SIG-M5 treated with dmso at 0.1 percent for 504 hours (cell line): ENCODE measurements around the gene SPDYE16.
"Not testable (repeated sequence)": the region's sequence is repeated elsewhere in the genome, so short reads cannot be mapped to it uniquely, and the experiment has no call there.

Experiments
- DNase-seq: peaks from one replicate; lab custom pipeline; 2025; ENCODE audit not compliant: unreplicated experiment; lab: John Stamatoyannopoulos, UW

SPDYE16 gene

DNA sequence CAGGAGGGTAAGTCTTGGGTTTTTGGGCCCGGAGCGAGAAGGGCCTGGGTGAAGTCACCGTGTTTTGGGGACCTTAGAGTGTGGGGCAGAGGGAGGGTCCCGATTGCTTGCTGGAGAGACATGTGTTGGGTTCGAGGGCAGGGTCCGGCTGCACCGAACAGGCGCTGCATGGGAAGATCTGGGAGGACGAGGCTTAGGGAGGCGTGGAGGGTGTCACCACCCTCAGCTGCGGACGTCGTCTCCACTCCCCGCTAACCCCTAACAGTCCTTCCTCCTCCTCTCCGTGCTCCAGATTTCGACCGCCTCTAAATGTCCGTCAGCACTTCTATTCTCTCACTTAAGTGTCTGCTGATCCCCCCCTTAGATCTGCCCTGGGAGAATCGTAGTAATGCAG is 6.8 kb upstream of the SPDYE16 start:
- DNase-seq = not testable (repeated sequence)

DNA sequence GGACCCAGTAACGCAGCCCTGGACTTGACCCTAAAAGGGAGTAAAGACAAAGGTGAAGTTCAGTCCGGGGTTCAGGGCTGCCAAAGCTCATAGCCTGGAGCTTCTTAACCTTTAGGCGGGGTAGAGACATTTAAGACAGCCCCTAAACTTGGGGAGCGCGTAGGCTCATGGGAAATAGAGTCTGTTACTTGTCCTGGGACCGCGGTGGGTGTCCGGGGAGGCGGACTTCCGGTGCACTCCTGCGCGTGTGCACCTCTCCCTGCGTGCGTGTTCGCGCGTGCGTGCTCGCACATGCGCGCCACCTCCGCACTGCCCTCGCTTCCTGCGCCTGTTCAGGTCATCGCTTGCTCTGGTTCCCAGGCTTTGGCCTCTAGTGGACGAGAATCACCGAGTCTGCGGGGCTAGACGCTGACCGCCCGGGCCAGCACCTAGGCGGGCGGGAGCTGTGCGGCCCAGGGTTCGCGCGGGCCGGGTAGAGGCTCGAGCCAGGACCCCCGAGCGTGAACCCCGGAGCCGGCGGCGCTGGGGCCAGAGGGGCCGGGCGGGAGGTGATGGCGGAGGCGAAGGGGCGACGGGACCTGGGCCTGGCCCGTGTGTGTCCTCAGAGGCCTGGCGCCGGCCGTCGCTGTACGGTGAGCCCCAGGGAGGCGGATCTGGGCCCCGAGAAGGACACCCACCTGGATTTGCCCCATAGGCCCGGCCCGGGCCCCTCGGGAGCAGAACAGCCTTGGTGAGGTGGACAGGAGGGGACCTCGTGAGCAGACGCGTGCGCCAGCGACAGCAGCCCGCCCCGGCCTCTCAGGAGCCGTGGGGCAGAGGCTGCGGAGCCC is 6.1 kb upstream of the SPDYE16 start:
- DNase-seq = peak; percentile 92

DNA sequence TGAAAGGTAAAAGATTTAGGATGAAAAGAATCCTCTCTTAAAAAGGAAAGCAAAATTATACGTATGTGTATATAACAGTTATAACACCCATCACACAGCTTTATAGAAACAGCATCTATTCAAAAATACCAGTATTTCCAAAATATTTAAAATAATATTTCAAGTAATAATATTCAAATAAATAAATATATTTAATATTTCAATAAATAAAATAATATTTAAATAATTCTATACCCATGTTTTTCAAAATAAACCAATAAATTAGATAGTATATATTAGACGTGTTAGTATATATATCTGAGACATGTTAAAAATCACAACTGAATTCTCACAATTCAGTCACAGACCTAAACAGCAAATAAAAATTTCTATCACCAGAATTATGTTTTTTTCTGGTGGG is 11.5 kb downstream of the SPDYE16 start:
- not testable (repeated sequence) for DNase-seq

DNA sequence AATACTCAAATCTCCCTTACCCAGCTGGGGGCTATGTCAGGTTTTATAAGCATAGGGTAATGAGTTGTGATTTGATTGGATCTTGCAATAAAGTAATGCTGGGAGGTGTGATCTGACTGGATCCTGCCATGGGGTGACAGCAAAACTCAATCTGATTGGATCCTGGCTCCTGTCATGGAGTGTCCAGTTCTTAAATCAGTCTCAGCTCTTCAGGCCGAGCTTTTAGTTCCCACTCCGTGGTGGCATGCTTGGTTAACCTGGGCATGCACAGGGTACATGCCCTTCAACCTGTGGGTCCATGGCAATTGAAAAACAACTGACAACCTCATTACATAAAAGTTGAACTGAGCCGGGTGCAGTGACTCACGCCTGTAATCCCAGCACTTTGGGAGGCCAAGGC is 16.9 kb downstream of the SPDYE16 start:
- not testable (repeated sequence) for DNase-seq

DNA sequence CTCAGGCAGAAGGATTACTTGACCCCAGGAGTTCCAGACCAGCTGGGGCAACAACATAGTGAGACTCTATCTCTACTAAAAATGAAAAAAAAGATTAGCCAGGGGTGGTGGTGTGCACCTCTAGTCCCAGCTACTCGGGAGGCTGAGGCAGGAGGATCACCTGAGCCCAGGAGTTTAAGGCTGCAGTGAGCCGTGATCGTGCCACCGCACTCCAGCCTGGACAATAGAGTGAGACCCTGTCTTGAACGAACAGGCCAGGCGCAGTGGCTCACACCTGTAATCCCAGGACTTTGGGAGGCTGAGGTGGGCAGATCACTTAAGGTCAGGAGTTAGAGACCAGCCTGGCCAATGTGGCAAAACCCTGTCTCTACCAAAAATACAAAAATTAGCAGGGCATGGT is 26.2 kb downstream of the SPDYE16 start:
- DNase-seq = not testable (repeated sequence)

DNA sequence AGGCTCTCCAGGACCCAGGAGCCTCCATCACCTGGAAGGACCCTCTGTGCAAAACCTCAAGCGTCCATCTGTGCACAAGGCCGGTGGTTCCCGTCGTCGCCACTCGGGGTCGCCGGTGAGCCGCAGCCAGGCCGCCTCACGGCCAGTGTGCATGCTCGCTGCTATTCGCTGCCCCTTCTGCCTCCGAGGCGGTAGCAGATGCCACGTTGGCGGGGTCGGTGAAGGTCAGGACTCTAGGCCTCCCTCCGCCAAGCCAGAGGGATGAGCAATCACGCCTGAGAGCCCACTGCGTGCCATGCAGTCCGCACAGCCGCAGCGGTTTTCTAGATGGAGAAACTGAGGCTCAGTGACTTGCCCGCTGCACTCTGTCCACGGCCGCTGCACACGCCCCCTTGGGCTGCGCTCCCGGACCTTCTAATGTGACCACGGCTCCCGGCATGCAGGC is 27.1 kb downstream of the SPDYE16 start:
- no peak for DNase-seq

DNA sequence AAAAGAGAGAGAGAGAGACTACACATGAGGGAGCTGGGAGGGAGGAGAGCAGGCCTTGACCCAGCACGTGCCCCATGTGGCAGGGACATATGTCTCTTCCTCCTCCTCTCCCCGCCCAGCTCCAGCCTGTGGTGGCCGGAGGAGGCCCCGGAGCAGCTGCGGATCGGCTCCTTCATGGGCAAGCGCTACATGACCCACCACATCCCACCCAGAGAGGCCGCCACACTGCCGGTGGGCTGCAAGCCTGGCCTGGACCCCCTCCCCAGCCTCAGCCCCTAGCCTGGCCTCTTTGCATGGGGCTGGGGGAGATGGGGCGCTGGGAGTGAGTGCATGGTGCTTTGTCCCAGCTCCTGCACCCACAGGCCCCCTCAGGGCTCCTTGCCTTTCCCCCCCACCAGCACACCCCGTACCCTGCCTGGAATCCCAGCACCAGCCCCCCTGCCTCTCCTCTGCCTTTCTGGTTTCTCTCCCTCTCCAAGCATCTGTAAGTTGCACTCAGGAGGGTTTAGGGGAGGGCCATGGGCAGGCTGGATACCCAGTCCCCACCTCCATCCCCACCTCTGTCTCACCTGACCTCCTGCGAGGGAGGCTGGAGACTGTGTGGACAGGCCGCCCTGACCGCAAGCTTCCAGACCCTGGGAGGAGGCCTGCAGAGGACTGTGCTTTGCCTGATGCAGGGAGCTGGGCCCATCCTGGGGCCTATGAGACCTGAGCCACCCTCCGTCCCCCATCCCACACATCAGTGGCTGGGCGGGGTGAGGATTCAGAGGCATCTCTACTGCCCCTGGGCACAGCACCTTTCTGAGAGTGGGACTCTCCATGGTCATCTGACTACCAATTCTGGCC is 27.9 kb downstream of the SPDYE16 start:
- DNase-seq = no peak

DNA sequence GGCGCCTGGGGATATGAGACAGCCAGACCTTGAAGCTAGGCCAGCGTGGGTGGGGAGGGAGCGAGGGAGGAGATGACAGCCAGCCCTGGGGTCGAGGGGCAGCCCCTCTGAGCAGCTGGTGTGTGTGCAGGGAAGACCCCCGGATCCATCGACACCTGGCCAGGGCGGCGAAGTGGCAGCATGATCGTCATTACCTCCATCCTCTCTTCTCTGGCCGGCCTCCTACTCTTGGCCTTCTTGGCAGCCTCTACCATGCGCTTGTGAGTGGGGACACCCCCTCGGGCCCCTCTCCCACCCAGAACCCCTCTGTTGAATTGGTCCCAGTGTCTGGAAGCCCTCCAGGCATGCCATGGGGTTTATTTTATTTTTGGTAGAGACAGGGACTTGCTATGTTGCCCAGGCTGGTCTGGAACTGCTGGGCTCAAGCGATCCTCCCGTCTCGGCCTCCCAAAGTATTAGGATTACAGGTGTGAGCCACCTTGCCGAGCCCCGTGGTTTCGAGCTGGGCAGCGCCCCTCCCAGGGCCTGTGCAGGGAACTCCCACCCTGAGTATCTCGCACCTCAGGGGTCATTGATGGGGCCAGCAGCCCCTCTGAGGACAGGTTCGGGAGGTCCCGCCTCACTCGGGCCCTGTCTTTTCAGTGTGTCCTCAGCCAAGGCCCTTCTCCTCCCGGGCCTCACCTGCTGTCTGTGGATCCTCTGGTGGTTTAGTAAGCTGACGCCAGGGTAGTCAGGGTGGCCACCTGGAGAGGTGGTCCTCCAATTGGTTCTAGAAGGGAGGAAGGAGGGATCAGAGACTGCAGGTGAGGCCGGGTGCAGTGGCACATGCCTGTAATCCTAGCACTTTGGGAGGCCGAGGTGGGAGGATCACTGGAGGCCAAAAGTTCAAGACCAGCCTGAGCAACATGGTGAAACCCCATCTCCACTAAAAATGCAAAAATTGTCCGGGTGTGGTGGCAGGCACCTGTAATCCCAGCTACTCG is 29.0 kb downstream of the SPDYE16 start:
- no peak for DNase-seq

DNA sequence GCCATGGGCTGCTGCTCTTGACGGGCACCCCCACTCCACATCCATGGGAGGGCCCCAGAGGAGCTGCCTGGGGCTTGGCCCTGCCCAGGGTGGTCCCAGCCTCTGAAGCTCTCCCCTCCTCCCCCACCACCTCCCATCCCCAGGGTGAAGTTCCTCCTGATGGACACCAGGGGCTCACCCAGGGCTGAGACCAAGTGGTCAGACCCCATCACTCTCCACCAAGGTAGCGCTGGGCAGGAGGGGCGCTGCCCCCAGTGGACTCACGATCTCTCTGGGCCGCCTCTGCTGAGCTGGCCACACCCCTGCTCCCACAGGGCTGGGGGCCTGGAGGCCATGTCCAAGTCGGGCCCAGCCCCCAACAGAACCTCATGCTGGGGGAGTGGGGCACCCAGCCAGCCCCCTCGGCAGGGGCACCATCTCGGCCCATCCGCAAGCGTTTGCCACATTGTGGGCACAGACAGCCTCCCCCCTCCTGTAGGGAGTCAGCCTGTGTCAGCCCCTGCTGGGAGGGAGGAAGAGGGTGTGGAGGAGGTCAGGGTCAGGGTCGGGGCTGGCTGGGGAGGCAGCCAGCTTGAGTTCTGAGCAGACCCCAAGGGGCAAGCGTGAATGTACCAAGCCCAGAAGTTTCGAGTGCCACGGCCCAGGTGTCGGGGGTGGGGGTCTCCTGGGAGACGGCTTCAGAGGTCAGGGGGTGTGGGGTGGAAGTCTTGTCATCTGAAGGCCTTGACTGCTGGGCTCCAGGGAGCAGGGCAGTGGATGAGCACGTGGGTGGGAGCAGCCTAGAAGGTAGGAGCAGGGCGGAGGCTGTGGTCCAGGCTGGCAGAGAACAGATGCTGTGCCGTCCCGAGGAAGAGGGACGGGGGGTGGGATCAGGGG is 29.9 kb downstream of the SPDYE16 start:
- no peak for DNase-seq

DNA sequence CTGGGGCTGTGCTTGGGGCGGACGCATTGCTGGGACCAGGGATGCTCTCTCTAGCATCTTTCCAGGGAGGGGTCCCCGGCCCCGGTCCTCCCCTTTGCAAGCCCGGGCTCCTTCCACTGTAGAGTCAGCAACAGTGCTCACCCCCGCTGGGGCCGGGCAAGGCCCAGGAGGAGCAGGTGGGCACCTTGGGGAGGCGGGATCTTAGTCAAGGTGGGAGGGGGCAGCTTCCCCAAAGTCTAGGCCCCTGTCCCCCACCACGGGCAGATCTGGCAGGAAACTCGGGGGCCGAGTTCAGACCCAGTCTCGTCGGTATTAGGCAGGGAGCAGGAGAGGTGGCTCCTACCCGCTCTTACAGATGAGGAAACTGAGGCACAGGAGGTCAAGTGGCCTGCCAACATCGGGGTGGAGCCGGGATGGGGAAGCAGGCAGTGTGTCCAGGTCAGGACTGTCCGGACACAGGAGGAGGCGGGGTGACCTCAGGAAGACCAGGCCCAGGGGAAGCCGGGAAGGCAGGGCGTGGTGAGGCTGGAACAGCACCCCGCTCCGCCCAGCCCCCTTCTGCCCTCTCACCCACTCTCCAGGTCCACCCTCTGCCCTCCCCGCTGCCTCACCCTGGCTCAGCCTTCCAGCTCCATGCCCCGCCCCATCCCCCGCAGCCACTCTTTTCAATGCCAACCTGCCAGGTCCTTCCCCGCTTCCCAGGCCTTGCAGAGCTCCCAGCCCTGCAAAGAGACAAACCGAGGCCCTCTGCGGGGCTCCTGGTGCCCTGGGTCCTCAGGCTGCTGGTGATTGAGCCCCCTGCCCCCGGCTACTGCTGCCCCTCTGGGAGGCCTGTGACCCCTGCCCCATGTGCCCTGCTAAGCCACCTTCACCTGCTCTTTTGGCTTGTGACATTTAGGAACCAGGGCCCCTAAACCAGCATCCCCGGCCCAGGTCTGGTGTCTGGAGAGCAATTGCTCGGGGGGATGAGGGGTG is 30.9 kb downstream of the SPDYE16 start:
- not testable (repeated sequence) for DNase-seq

DNA sequence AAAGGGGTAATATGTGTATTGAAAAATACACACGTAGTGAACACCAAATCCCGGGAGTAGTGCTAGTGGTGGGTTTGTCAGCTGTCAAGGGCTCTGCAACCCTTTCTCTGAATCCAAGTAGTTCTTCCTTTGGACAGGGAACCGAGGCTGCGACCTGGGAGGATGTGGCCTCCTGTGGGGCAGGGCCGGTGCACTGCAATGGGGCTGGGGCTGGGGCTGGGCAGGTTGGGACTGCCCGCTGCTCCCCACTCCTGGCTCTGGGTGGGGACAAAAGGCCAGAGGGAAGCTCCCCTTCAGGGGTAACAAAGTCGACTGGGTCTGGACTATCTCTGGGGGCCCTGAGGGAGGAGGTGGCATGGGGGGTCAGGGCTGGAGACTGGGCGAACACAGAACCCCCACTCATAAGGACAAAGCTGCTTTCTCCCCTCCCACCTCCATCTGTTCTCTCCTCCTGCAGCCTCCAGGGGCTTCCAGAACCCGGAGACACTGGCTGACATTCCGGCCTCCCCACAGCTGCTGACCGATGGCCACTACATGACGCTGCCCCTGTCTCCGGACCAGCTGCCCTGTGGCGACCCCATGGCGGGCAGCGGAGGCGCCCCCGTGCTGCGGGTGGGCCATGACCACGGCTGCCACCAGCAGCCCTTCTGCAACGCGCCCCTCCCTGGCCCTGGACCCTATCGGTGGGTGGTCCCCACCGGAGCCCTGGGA is 31.7 kb downstream of the SPDYE16 start:
- DNase-seq = not testable (repeated sequence)

DNA sequence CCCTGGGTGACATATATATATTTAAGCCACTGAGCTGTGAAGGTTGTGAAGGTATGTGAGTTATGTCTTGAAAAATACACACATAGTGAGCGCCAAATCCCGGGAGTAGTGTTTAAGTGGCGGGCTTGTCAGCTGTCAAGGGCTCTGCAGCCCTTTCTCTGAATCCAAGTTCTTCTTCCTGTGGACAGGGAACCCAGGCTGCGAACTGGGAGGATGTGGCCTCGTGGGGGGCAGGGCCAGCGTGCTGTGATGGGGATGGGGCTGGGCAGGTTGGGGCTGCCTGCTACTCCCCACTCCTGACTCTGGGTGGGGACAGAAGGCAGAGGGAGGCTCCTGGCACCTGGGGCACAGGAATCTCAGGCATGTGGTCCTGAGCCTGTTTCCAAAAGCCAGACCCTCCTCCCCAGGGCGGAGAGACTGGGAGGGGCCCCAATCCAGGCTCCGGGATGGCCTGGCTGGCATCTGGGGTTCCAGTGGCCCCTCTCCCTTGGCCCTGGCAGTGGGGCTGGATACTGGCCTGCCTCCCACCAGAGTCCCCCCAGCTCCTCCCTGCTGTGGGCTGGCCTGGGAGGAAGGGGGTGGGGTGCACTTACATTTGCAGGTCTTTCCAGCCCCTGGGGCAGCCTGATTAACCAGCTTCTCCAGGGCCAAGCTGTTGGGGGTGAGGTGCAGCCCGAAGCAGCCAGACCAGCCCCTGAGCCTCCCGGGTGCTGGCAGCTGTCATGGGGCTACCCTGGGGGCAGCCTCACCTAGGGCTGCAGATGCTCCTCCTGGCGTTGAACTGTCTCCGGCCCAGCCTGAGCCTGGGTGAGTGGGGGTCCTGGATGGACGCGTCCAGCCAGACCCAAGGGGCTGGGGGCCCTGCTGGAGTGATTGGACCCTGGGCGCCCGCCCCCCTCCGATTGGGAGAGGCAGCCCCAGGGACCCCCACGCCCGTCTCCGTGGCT is 32.9 kb downstream of the SPDYE16 start, which contains the start of gene UPK3B:
UPK3B (plus strand) TSS at position 622 of the 947 bp plus-strand sequence; CDS start at position 723, 101 bp downstream.
- DNase-seq = peak; percentile 37

DNA sequence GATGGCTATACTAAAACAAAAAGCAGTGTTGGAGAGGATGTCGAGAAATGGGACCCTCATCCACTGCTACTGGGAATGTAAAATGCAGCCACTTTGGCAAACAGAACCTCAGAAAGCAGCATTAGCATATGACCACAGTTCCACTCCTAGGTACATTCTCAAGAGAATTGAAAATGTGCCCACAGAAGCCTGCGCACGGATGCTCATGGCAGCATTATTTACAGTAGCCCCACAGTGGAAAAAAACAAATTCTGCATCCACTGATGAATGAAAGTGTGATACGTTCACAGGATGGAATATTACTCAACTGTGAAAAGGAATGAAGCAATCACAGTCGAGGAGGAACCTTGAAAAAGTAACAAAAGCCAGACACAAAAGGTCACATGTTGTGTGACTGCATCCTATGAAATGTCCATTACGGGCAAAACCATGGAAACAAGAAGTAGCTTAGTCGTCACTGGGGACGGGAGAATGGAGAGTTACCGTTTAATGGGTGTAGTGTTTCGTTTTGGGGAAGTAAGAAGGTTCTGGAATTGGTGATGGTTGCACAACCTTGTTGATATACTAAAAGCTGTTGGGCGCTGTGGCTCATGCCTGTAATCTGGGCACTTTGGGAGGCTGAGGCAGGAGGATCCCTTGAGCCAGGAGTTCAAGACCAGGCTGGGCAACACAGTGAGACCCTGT is 35.2 kb downstream of the SPDYE16 start:
- peak; percentile 83 for DNase-seq

DNA sequence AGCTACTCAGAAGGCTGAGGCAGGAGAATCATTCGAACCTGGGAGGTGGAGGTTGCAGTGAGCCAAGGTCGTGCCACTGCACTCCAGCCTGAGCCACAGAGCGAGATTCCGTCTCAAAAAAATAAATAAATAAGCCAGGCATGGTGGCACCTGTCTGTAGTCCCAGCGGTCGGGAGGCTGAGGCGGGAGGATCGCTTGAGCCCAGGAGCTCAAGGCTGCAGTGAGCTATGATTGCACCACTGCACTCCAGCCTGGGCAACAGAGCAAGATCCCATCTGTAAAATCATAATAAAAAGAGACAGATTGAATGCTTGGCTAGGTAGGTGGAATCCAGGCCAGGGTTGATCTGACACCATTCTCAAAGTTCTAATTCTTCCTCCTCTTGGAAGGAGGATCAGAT is 36.5 kb downstream of the SPDYE16 start:
- DNase-seq = not testable (repeated sequence)

DNA sequence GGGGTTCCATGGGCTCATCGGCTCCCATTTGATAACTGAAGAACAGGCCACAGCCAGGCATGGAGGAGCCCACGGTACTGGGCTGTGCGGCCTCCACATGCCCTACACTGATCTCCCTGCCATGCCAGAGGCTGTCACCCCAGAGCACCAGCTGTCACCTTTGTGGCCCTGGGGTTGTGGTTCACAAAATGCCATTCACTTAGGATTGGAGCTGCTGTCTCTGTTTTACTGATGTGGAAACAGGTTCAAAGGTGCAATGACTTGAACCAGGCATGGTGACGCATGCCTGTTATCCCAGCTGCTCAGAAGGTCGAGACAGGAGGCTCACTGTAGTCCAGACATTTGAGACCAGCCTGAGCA is 37.0 kb downstream of the SPDYE16 start:
- no peak for DNase-seq
